HK-2 (cell line): ENCODE results near the gene PCYT1A.
A peak's percentile ranks its signal among the peaks of the same experiment; 100 is the strongest.
"Not testable (repeated sequence)": the region's sequence is repeated elsewhere in the genome, so short reads cannot be mapped to it uniquely, and the experiment has no call there.

ENCODE experiments used
- DNase-seq: peaks from one replicate; pipeline ENCODE4 v3.0.0-alpha.2; 2018; ENCODE audit not compliant: unreplicated experiment

The PCYT1A gene

DNA sequence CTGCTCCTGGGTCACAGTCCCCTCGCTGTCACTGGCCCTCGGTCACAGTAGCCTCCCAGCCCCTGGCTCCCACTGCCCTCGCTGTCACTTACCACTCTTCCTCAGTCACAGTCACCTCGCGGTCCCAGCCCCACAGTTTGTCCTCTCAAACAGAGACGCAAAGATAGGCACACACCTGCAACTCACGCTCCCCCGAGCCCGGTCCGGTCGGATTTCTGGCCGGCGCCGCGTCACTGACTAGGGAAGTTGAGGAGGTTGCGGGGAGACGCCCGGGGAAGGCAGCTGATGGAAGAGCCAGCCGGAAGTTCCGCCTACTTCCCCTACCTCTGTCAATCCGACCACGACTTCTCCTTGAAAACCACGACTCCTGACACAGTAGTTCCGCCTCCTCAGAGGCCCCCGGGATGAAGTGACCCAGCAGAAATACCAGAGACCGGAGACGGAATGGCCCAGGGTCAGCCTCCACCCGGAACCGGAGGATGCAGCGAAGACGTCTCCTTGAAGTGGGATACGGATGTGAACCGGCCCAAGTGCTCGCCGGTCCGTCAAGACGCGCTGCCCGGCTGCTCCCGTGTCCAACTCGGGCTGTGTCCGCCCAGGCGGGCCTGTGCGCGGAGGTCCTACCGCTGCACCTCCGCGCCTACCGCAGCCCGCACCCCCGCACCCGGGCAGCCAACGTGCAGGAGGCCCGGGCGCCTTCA, at the start of gene PCYT1A:
PCYT1A (minus strand) TSS at position 287 of the 701 bp plus-strand sequence. CDS start 17,195 bp downstream, outside the sequence.
- peak; percentile 93 for DNase-seq

- no peak for DNase-seq
These were observed 49.0 kb upstream of the PCYT1A start for GRCh38 chr3:196336319-196337145.

DNA sequence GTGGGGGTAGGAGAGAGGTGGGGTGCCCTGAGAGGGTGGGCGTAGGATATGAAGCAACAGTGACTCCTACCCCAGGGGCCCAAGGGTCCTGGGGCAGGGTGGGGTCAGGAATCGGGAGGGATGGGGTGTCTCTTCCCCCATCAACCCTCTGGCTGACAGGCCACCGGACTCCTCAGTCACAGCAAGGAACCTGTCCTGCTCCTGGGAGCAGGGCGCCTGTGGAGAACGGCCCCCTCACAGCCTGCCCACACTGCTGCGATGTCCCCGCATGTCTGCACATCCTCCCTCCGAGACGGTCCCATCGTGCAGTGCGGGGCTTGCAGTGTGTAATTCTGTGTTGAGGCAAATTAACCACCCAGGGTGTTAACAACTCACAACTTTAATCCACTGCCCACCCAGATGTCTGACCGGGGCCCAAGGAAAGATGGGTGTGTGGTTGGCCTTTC, 48.0 kb upstream of the PCYT1A start:
- no peak for DNase-seq

DNA sequence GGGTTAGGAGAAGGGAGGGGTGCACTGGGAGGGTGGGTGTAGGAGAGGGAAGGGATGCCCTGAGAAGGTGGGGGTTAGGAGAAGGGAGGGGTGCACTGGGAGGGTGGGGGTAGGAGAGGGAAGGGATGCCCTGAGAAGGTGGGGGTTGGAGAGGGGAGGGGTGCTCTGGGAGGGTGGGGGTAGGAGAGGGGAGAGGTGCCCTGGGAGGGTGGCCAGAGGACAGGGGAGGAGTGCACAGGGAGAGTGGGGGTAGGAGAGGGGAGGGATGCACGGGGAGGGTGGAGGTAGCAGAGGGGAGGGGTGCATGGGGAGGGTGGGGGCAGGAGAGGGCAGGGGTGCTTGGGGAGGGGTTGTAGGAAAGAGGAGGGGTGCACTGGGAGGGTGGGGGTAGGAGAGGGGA, 47.5 kb upstream of the PCYT1A start:
- DNase-seq: no peak

DNA sequence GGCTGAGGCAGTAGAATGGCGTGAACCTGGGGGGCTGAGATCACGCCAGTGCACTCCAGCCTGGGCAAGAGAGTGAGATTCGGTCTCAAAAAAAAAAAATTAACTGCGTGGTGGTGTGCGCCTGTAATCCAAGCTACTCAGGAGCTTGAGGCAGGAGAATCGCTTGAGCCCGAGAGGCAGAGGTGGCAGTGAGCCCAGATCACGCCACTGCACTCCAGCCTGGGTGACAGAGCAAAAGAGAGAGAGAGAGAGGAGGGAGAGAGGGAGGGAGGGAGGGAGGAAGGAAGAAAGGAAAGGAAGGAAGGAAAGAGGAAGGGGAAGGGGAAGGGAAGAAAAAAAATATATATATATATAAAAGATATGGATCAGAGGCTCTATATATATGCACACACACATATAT, 44.6 kb upstream of the PCYT1A start:
- DNase-seq: no peak

GRCh38 chr3:196327405-196327804, 39.9 kb upstream of the PCYT1A start:
- DNase-seq: no peak

- no peak for DNase-seq
These were observed 39.4 kb upstream of the PCYT1A start for GRCh38 chr3:196326936-196327335.

GRCh38 chr3:196323691-196324090, 36.2 kb upstream of the PCYT1A start:
- DNase-seq: no peak

DNA sequence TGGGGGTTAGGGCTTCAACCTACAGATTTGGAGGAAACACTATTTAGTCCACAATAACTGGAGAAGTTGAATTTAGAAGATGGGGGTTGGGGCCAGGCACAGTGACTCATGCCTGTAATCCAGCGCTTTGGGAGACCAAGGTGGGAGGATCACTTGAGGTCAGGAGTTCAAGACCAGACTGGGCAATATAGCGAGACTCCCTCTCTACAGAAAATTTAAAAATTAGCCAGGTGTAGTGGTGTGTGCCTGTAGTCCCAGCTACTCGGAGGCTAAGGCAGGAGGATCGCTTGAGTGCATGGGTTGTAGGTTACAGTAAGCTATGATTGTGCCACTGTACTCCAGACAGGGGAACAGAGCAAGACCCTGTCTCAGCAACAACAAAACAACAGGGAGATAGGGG, 35.5 kb upstream of the PCYT1A start:
- no peak for DNase-seq

DNA sequence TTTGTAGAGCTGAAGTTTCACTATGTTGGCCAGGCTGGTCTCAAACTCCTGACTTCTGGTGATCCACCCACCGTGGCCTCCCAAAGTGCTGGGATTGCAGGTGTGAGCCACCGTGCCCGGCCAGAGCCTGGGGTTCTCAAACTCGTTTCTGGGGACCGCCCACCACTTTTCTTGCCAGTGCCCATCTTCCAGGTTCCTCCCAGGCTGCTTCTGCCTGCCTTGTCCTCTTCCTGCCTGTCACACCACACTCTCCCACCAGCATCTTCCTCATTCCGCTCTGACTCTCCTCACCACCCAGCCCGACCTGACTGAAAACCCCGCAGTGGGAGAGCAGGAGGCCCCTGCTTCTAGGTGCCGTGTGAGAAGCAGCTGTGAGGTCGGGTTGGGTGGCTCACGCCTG, 33.6 kb upstream of the PCYT1A start:
- DNase-seq: no peak

- peak; percentile 17 for DNase-seq
These were observed 32.6 kb upstream of the PCYT1A start for GRCh38 chr3:196320137-196320536.

DNA sequence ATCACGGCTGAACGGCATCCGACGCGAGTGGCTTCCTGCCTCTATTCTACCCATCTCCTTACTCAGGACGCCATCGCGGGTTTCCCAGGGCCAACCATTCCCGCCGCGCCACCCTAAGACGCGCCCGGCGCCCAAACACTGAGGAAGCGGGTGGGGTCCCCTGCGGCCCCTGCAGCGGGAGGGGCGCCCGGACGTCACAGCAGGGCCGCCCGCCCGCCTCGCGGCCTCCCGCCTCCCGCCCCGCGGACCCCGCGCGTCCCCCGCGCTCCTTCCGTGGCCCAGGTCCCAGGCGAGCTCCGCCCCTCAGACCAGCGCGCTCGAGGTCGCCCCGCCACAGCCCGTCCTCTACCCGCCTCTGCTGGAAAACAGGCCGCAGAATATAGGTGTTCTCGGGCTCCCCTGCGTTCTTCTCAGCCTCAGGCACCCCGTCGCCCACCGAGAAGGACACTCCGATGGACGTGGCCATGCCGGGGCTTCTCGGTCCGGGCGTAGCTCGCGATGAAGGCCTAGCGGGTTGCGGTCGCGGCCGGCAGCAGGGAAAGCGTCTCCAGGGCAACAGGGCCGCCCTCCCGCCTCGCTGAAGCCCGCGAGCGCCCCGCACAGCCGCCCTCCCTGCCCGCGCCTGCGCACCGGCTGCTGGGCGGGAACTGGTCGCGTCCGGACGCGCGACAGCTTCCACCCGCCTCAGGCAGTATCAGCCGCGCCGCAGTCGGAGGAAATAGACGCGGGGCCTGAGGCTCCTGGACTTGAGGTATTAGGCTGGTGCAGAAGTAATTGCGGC, 30.4 kb upstream of the PCYT1A start, which contains the start of gene DYNLT2B:
DYNLT2B (minus strand) TSS at position 554 of the 781 bp plus-strand sequence; CDS start at position 466, 88 bp downstream.
- peak; percentile 95 for DNase-seq

DNA sequence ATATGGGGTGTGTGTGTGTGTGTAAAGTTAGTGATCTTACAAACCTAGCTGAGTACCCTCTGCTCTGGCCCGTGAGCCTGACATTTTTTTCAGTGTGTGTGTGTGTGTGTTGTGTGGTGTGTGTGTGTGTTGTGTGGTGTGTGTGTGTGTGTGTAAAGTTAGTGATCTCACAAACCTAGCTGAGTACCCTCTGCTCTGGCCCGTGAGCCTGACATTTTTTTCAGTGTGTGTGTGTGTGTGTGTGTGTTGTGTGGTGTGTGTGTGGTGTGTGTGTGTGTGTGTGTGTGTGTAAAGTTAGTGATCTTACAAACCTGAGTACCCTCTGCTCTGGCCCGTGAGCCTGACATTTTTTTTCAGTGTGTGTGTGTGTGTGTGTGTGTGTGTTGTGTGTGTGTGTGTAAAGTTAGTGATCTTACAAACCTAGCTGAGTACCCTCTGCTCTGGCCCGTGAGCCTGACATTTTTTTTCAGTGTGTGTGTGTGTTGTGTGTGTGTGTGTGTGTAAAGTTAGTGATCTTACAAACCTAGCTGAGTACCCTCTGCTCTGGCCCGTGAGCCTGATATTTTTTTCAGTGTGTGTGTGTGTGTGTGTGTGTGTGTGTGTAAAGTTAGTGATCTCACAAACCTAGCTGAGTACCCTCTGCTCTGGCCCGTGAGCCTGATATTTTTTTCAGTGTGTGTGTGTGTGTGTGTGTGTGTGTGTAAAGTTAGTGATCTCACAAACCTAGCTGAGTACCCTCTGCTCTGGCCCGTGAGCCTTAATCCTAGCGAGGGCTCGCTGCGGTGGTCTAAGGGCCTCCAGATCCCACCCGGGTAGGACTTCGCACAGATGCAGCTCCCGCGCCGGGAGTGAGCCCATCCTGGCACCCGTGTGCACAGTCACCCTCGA, 29.5 kb upstream of the PCYT1A start:
- not testable (repeated sequence) for DNase-seq

GRCh38 chr3:196315821-196316220, 28.3 kb upstream of the PCYT1A start:
- DNase-seq: no peak

DNA sequence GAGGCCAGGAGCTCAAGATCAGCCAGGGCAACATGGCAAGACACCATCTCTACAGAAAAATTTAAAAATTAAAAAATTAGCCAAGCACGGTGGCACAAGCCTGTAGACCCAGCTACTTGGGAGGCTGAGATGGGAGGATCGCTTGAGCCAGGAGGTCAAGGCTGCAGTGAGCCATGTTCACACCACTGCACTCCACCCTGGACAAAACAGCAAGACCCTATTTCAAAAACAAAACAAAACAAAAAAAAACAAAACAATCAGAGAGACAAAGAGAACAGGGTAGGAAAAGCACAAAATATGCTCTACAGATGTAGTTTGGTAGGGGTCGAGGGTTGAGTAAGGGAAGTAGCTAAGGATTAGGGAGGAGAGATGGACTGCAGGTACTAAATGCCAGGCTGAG, 27.1 kb upstream of the PCYT1A start:
- no peak for DNase-seq

GRCh38 chr3:196314086-196314485, 26.6 kb upstream of the PCYT1A start:
- not testable (repeated sequence) for DNase-seq

GRCh38 chr3:196302960-196303359, 15.4 kb upstream of the PCYT1A start:
- not testable (repeated sequence) for DNase-seq

DNA sequence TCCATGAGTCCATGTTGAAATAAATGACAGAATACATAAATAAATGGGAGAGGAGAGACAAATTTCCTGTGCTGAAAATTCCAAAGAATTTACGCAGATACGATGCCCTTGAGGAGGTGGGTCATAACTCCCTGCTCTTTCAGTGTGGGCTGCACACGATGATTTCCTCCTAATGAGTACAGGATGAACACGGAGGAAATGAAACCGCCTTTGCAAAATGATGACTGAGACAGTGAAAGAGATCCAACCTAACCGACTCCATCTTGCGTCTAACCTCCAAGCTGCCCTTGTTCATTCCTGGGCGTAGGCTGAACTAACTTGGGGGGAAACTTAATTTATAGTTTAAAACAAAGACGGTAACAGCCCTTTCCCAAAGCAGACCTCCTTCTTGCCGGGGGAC, 15.0 kb upstream of the PCYT1A start:
- DNase-seq: not testable (repeated sequence)

DNA sequence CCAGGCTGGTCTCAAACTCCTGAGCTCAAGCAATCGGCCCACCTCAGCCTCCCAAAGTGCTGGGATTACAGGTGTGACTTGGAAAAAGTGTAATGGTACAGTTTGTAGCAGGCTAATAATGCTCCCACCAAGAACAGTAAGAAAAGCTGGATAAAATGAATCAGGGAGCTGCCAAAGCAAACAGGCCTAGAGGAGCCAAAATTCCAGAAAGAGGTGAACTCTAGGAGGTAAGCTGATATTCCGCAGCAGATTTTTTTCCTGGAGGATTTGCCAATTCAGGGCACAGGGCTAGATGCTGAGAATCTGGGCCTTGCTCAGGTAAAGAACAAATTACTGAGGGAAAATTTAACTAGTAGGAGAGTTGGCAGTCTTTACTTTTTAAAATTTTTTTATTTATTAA, 11.0 kb upstream of the PCYT1A start:
- DNase-seq: no peak

GRCh38 chr3:196292286-196292923, 4.9 kb upstream of the PCYT1A start:
- no peak for DNase-seq

- no peak for DNase-seq
These were observed 575 bp upstream of the PCYT1A start for GRCh38 chr3:196288141-196288460.
